Vagina (tissue), 2 donors: ENCODE measurements around the gene CLMP. TPM values are rescaled to one million over a fixed set of nuclear protein-coding genes. Genes with fewer than 3 reads are reported as not detected.

Source experiments
- DNase-seq, 2 donors: peaks; one replicate each; pipeline ENCODE4 v3.0.0-alpha.2; 2017; ENCODE audit errors: extremely low spot score in 2 of 2
- H3K27ac ChIP-seq: fragments of 200-600 bp; sonication (generic); one replicate; pipeline ENCODE4 v1.5.1; 2019
- H3K27me3 ChIP-seq: fragments of 200-600 bp; sonication (generic); one replicate; pipeline ENCODE4 v1.5.1; 2019
- H3K36me3 ChIP-seq, 2 donors: fragments of 200-600 bp; sonication (generic); one replicate each; pipeline ENCODE4 v1.5.1; 2017 to 2019
- H3K4me1 ChIP-seq: fragments of 200-600 bp; sonication (generic); one replicate; pipeline ENCODE4 v1.5.1; 2019
- H3K4me3 ChIP-seq, 2 donors: fragments of 200-600 bp; sonication (generic); 1 replicate in 1 of 2; 2 replicates in 1 of 2; pipeline ENCODE4 v1.5.1; 2016 to 2019
- H3K9me3 ChIP-seq: fragments of 200-600 bp; sonication (generic); one replicate; pipeline ENCODE4 v1.5.1; 2019
- POLR2A ChIP-seq, 2 donors: fragments of 450-650 bp; IDR thresholded peaks; one replicate each; pipeline ENCODE4 v1.6.1; 2017; ENCODE audit warnings: antibody characterized with exemption in 2 of 2, mild to moderate bottlenecking in 2 of 2, moderate library complexity in 2 of 2
- POLR2AphosphoS5 ChIP-seq, 2 donors: sonication (generic); formaldehyde crosslinking; IDR thresholded peaks; one replicate each; pipeline ENCODE4 v1.9.0; 2017; ENCODE audit warnings: antibody characterized with exemption in 2 of 2, mild to moderate bottlenecking in 2 of 2, low read depth in 1 of 2; ENCODE audit not compliant: insufficient read depth in 1 of 2
- intact Hi-C: fragments of 100-400 bp; cut with DNase I; formaldehyde crosslinking; loops from one replicate; pipeline ENCODE4 v1.15.1; 2023
- total RNA-seq: library from RNA; depleted of rRNA; stranded (reverse); fragments of >200 nt; gene quantifications from one replicate; pipeline ENCODE4 v1.2.3, GENCODE V29; 2016
- TF ChIP-seq, protein P1 (sequence below), 3 experiments: fragments of 450-650 bp in 2 of 3; fragments of 200-600 bp in 1 of 3; sonication (generic) in 1 of 3; IDR thresholded peaks; one replicate each; pipeline ENCODE4 v1.5.1; 2017 to 2019; ENCODE audit warnings: antibody characterized with exemption in 3 of 3, mild to moderate bottlenecking in 2 of 3, moderate library complexity in 2 of 3

CLMP gene
- total RNA-seq, 1 donor from 2014 or later, result 99.4 TPM

DNA sequence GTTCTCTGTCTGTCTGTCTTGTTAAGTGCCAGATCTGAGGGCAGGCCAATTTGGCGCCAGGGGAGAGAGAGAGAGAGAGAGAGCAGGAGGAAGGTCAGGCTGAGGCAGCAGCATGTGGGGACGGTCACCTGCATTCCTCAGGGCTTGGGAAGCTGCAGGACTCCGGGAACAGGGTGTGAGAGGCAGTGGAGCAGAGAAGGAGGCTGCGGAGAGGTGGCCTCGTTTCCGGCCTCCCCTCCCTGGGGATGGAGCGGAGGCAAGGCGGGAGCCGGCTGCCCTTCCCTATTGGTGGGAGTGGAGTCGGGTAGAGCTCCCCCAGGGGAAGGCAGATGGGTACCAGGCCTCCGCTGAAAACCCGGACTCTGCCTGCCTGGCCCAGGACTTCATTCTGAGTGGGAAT lies 9.7 kb downstream of the CLMP start:
- H3K4me3 ChIP-seq, result no peak overlapping the region
- no peaks in the 10 kb centered on the region for H3K27me3 ChIP-seq
- TF ChIP-seq POLR2A (IDR thresholded peaks at IDR 0.05) (no peak), POLR2AphosphoS5 (IDR thresholded peaks at IDR 0.05; ENCODE audit: insufficient read depth in 1 of 2, low read depth in 1 of 2) (no peak)
- TF ChIP-seq, protein P1, sequence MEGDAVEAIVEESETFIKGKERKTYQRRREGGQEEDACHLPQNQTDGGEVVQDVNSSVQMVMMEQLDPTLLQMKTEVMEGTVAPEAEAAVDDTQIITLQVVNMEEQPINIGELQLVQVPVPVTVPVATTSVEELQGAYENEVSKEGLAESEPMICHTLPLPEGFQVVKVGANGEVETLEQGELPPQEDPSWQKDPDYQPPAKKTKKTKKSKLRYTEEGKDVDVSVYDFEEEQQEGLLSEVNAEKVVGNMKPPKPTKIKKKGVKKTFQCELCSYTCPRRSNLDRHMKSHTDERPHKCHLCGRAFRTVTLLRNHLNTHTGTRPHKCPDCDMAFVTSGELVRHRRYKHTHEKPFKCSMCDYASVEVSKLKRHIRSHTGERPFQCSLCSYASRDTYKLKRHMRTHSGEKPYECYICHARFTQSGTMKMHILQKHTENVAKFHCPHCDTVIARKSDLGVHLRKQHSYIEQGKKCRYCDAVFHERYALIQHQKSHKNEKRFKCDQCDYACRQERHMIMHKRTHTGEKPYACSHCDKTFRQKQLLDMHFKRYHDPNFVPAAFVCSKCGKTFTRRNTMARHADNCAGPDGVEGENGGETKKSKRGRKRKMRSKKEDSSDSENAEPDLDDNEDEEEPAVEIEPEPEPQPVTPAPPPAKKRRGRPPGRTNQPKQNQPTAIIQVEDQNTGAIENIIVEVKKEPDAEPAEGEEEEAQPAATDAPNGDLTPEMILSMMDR (IDR thresholded peaks at IDR 0.05), result no peak
- no peaks in the 10 kb centered on the region for H3K9me3 ChIP-seq
- no peaks in the 10 kb centered on the region for H3K4me1 ChIP-seq
- no peak overlapping the region for H3K27ac ChIP-seq
- no peak for DNase-seq
- no peaks in the 10 kb centered on the region for H3K36me3 ChIP-seq
- intact Hi-C loops, result no loop called here

DNA sequence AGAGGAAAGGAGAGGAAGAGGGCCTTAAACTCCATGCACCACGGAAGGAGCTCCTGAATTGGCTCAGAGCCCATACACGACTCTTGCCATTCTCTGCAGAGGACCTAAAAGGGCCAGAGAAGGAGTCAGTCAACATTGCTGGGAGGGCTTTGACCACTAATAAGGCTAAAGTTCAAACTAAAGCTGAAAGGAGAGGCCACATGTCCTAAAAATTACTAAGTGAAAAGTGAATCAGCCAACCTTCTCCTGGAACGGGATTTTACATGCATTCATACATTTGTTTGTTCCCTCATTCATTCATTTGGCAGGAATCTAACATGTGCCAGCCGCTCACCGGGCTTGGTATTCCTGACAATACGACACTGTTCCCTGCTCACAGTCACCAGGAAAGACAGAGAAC lies 10.5 kb downstream of the CLMP start:
- H3K4me1 ChIP-seq, result peaks cover 6% of the 10 kb centered on the region
- no peak overlapping the region for H3K27ac ChIP-seq
- H3K27me3 ChIP-seq, result no peaks in the 10 kb centered on the region

DNA sequence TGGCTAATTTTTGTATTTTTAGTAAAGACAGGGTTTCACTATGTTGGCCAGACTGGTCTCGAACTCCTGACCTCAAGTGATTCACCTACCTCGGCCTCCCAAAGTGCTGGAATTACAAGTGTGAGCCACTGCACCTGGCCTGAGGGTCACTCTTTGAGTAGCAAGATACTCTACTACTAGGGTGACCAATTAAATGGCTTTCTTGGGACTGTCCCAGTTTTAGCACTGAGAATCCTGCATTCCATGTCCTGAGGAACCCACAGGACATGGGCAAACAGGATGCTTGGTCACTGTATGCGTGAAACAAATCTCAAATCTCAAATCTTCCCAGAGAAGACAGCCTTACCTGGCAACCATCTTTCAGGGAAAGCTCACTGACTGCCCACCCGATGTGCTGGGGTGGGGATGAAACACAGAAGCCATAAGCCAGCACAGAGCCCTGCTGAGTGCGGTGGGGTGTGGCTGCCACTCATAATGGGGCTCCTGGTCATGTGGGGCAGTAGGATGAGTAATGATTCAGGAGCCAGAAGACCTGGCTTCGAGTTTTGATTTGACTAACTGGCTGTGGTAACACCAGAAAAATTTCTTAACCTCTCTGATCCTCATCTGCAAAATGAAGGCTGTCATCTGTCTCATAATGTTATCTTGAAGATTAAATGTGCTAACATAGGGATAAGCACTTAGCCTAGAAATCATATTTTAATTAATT lies 11.5 kb downstream of the CLMP start:
- H3K27me3 ChIP-seq, result no peaks in the 10 kb centered on the region
- no peak overlapping the region for H3K4me3 ChIP-seq
- no peak overlapping the region for H3K27ac ChIP-seq
- H3K9me3 ChIP-seq, result no peaks in the 10 kb centered on the region
- H3K36me3 ChIP-seq, result no peaks in the 10 kb centered on the region
- H3K4me1 ChIP-seq, result peaks cover 7% of the 10 kb centered on the region
- DNase-seq, result no peak
- intact Hi-C loops, result loop anchor here (5.0 kb wide), 1 partner anchor 396 kb away; no protein-coding TSS in a partner anchor
- TF ChIP-seq POLR2A (IDR thresholded peaks at IDR 0.05) (no peak), POLR2AphosphoS5 (IDR thresholded peaks at IDR 0.05; ENCODE audit: insufficient read depth in 1 of 2, low read depth in 1 of 2) (no peak)
- TF ChIP-seq, protein P1 (IDR thresholded peaks at IDR 0.05), result no peak

More for the DNA sequence above, 10.5 kb downstream of the CLMP start:
- H3K4me3 ChIP-seq, result no peak overlapping the region
- H3K36me3 ChIP-seq, result no peaks in the 10 kb centered on the region
- intact Hi-C loops, result loop anchor here (5.0 kb wide), 1 partner anchor 397 kb away; no protein-coding TSS in a partner anchor
- DNase-seq, result no peak
- TF ChIP-seq, protein P1 (IDR thresholded peaks at IDR 0.05), result no peak
- no peaks in the 10 kb centered on the region for H3K9me3 ChIP-seq

DNA sequence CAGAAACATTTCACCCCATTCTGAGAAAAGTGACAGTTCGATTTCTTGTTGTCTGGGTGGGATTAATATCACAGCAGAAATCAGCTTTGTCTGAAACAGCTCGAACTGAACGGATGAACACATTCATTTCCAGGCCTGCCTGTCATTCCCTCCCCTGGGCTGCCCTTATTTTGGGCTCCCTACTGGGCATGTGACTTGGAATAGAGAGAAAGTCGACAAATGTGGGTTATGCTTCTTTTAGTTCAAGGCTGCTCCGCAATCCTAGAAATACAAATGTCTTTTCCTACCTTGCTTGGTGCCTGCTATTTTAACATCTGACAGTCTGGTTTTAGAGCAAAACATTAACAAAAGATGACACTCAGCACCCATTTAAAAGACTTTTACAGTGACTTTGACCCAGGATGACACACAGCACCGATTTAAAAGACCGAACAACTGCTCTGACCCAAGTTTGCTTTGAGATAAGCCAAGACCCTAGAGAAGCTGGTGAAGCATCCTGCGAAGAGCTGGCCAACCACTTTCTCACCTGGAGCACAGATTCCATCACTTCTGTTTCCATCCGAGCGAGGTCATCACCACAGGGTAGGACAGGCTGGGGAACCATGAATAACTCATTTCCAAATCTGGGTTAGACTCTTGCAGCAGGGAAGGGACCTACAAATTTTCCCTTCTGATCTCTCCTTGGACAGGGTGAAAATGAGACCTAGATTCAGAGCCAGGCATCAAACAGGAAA lies 13.1 kb downstream of the CLMP start:
- H3K4me3 ChIP-seq, result no peak overlapping the region
- no peak for TF ChIP-seq POLR2A (IDR thresholded peaks at IDR 0.05)
- no peak for TF ChIP-seq POLR2AphosphoS5 (IDR thresholded peaks at IDR 0.05; ENCODE audit: insufficient read depth in 1 of 2, low read depth in 1 of 2)
- TF ChIP-seq, protein P1 (IDR thresholded peaks at IDR 0.05), result no peak
- H3K4me1 ChIP-seq, result peaks cover 7% of the 10 kb centered on the region

DNA sequence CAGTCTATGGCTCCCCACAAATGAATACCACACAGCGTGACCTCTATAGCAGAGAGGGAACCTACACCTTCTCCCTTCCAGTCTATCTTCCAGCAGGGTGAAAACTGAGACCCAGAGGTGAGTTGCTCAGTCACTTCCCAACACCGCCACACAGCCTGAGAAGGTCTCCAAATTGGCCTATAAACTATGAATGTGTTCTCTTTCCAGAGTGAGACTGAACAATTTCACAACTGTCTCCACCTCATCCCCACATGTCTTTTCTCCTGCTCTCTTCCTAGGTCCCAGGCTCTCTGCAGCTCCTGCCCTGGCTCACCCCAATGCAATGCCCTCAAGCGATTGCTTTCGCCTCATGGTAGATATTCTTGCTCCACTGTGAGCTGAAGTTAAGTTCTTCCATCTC lies 14.0 kb downstream of the CLMP start:
- Histone ChIP-seq H3K27me3 (no peaks in the 10 kb centered on the region), H3K4me3 (no peak overlapping the region), H3K27ac (no peak overlapping the region), H3K4me1 (peaks cover 7% of the 10 kb centered on the region), H3K9me3 (no peaks in the 10 kb centered on the region), H3K36me3 (no peaks in the 10 kb centered on the region)
- no peak for TF ChIP-seq POLR2A (IDR thresholded peaks at IDR 0.05)
- no peak for TF ChIP-seq POLR2AphosphoS5 (IDR thresholded peaks at IDR 0.05; ENCODE audit: insufficient read depth in 1 of 2, low read depth in 1 of 2)
- TF ChIP-seq, protein P1 (IDR thresholded peaks at IDR 0.05), result no peak
- intact Hi-C loops, result loop anchor here (5.0 kb wide), 1 partner anchor 394 kb away; no protein-coding TSS in a partner anchor
- DNase-seq, result no peak

More for the DNA sequence above, 13.1 kb downstream of the CLMP start:
- no peak for DNase-seq
- Histone ChIP-seq H3K27me3 (no peaks in the 10 kb centered on the region), H3K27ac (peak overlapping the region; percentile 3), H3K9me3 (no peaks in the 10 kb centered on the region), H3K36me3 (no peaks in the 10 kb centered on the region)
- intact Hi-C loops, result loop anchor here (5.0 kb wide), 1 partner anchor 395 kb away; no protein-coding TSS in a partner anchor
